ENCODE data around the gene CRISPLD2.

The CRISPLD2 gene

GRCh38 chr16:84821728-84822689 is 2.2 kb downstream of the CRISPLD2 start:
- H3K4me1 ChIP-seq (ENCODE audit: low read length): no peaks in the 10 kb centered on the region
- no peak overlapping the region for H3K27ac ChIP-seq (ENCODE audit: low read length)
- H3K9me3 ChIP-seq (ENCODE audit: insufficient read depth, low read length): no peaks in the 10 kb centered on the region
- no peak overlapping the region for H3K4me3 ChIP-seq (ENCODE audit: low read length)
- 0 out of 2 replicates have a peak, but pooled peaks cover 7% of the 10 kb centered on the region for H3K27me3 ChIP-seq (ENCODE audit: low read depth, low read length)
- no peak overlapping the region for H3K9ac ChIP-seq (ENCODE audit: low read length)
- H3K36me3 ChIP-seq (replicated peaks; ENCODE audit: low read depth, low read length): no peaks in the 10 kb centered on the region
- H4K20me1 ChIP-seq (ENCODE audit: insufficient read depth, low read length): no peaks in the 10 kb centered on the region
- no peak overlapping the region for H2AFZ ChIP-seq (ENCODE audit: low read depth, low read length)
- TF ChIP-seq EZH2phosphoT487 (IDR thresholded peaks at IDR 0.05; ENCODE audit: low read depth) (no peak), CTCF (IDR thresholded peaks at IDR 0.05; ENCODE audit: low read depth, low read length) (no peak)
- H3K79me2 ChIP-seq (ENCODE audit: low read length): no peaks in the 10 kb centered on the region
- no peak overlapping the region for H3K4me2 ChIP-seq (ENCODE audit: low read length)

DNA sequence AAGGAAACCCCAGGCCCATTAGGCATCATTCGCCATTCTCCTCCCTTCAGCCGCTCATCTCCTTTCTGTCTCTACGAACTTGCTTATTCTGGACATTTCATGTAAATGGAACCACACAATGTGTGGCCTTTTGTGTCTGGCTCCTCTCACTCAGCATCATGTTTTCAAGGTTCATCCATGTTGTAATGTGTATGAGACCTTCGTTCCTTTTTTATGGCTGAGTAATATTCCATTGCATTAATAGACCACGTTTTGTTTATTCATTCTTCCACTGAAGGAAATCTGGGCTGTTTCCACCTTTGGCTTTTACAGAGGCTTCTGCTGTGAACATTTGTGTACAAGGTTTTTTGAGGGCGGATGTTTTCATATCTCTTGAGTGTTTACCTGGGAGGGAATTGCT is 3.2 kb downstream of the CRISPLD2 start:
- no peak overlapping the region for H3K9ac ChIP-seq (ENCODE audit: low read length)
- no peak for TF ChIP-seq EZH2phosphoT487 (IDR thresholded peaks at IDR 0.05; ENCODE audit: low read depth)
- no peak for TF ChIP-seq CTCF (IDR thresholded peaks at IDR 0.05; ENCODE audit: low read depth, low read length)
- H3K4me2 ChIP-seq (ENCODE audit: low read length): no peak overlapping the region
- H4K20me1 ChIP-seq (ENCODE audit: insufficient read depth, low read length): no peaks in the 10 kb centered on the region
- no peaks in the 10 kb centered on the region for H3K4me1 ChIP-seq (ENCODE audit: low read length)
- no peak overlapping the region for H3K4me3 ChIP-seq (ENCODE audit: low read length)
- H3K79me2 ChIP-seq (ENCODE audit: low read length): no peaks in the 10 kb centered on the region
- H3K27me3 ChIP-seq (ENCODE audit: low read depth, low read length): 0 out of 2 replicates have a peak, but pooled peaks cover 7% of the 10 kb centered on the region
- no peak overlapping the region for H2AFZ ChIP-seq (ENCODE audit: low read depth, low read length)
- H3K36me3 ChIP-seq (replicated peaks; ENCODE audit: low read depth, low read length): no peaks in the 10 kb centered on the region
- no peaks in the 10 kb centered on the region for H3K9me3 ChIP-seq (ENCODE audit: insufficient read depth, low read length)
- H3K27ac ChIP-seq (ENCODE audit: low read length): no peak overlapping the region

- H3K27me3 ChIP-seq (ENCODE audit: low read depth, low read length): 0 out of 2 replicates have a peak, but pooled peaks cover 8% of the 10 kb centered on the region
- H2AFZ ChIP-seq (ENCODE audit: low read depth, low read length): no peak overlapping the region
- TF ChIP-seq CTCF (IDR thresholded peaks at IDR 0.05; ENCODE audit: low read depth, low read length): no peak
- TF ChIP-seq EZH2phosphoT487 (IDR thresholded peaks at IDR 0.05; ENCODE audit: low read depth): no peak
- H3K9ac ChIP-seq (ENCODE audit: low read length): no peak overlapping the region
- H3K27ac ChIP-seq (ENCODE audit: low read length): no peak overlapping the region
- no peaks in the 10 kb centered on the region for H3K9me3 ChIP-seq (ENCODE audit: insufficient read depth, low read length)
- H3K4me3 ChIP-seq (ENCODE audit: low read length): no peak overlapping the region
- H3K4me1 ChIP-seq (ENCODE audit: low read length): no peaks in the 10 kb centered on the region
- no peaks in the 10 kb centered on the region for H3K36me3 ChIP-seq (replicated peaks; ENCODE audit: low read depth, low read length)
- H4K20me1 ChIP-seq (ENCODE audit: insufficient read depth, low read length): no peaks in the 10 kb centered on the region
- H3K4me2 ChIP-seq (ENCODE audit: low read length): no peak overlapping the region
- H3K79me2 ChIP-seq (ENCODE audit: low read length): no peaks in the 10 kb centered on the region
Observed at GRCh38 chr16:84823484-84823883, 3.7 kb downstream of the CRISPLD2 start.

DNA sequence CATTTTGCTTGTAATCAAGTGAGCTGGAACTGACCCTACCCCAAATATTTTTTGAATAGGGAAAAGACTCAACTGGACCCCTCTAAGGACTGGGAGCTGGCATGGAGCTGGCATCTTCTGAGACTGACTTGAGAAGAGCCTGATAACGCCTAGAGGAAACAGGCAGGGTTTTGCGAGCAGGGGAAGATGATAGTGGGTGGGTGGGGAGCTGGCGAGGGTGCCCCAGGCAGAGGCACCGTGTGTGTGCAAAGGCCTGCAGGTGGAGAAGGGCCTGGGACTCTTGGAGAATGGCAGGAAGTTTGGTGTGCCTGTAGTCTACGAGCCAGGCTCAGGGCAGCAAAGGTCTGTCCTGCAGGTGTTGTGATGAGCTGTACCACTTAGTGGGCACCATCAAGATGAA is 4.1 kb downstream of the CRISPLD2 start:
- H3K4me1 ChIP-seq (ENCODE audit: low read length): no peaks in the 10 kb centered on the region
- H3K27me3 ChIP-seq (ENCODE audit: low read depth, low read length): 0 out of 2 replicates have a peak, but pooled peaks cover 13% of the 10 kb centered on the region
- H3K36me3 ChIP-seq (replicated peaks; ENCODE audit: low read depth, low read length): no peaks in the 10 kb centered on the region
- H3K4me2 ChIP-seq (ENCODE audit: low read length): no peak overlapping the region
- no peak overlapping the region for H3K4me3 ChIP-seq (ENCODE audit: low read length)
- no peaks in the 10 kb centered on the region for H3K79me2 ChIP-seq (ENCODE audit: low read length)
- no peak overlapping the region for H3K27ac ChIP-seq (ENCODE audit: low read length)
- H3K9me3 ChIP-seq (ENCODE audit: insufficient read depth, low read length): no peaks in the 10 kb centered on the region
- H2AFZ ChIP-seq (ENCODE audit: low read depth, low read length): no peak overlapping the region
- no peak overlapping the region for H3K9ac ChIP-seq (ENCODE audit: low read length)
- H4K20me1 ChIP-seq (ENCODE audit: insufficient read depth, low read length): no peaks in the 10 kb centered on the region
- TF ChIP-seq CTCF (IDR thresholded peaks at IDR 0.05; ENCODE audit: low read depth, low read length) (no peak), EZH2phosphoT487 (IDR thresholded peaks at IDR 0.05; ENCODE audit: low read depth) (no peak)

Data from OCI-LY3 (cell line).